ENCODE measurements around the gene KANK2.

Gene KANK2

GRCh38 chr19:11197291-11198174, at the start of gene KANK2:
TSS of gene KANK2 (minus strand) at chr19:11197545. CDS start at chr19:11194511, 3,034 bp downstream.
- DNase-seq: peak; percentile 63 to 81

- no peak for DNase-seq
These were observed 49.6 kb upstream of the KANK2 start for GRCh38 chr19:11246941-11247340.

- no peak for DNase-seq
These were observed 47.7 kb upstream of the KANK2 start for GRCh38 chr19:11244846-11245589.

GRCh38 chr19:11243798-11244169, 46.4 kb upstream of the KANK2 start:
- DNase-seq: no peak

- DNase-seq: peak; percentile 82 to 86
These were observed 45.8 kb upstream of the KANK2 start for GRCh38 chr19:11242864-11243797.

GRCh38 chr19:11242025-11242424, 44.7 kb upstream of the KANK2 start:
- DNase-seq: no peak

- DNase-seq: no peak
These were observed 42.7 kb upstream of the KANK2 start for GRCh38 chr19:11240008-11240444.

GRCh38 chr19:11239377-11240000, 42.1 kb upstream of the KANK2 start, which contains the start of gene ANGPTL8:
TSS of gene ANGPTL8 (plus strand) at chr19:11239619. CDS start at chr19:11239638, 19 bp downstream.
- no peak for DNase-seq

- DNase-seq: no peak
These were observed 41.5 kb upstream of the KANK2 start for GRCh38 chr19:11238781-11239376.

- DNase-seq: no peak
These were observed 40.7 kb upstream of the KANK2 start for GRCh38 chr19:11238041-11238440.

- DNase-seq: no peak
These were observed 40.0 kb upstream of the KANK2 start for GRCh38 chr19:11237321-11237720.

GRCh38 chr19:11236324-11237301, 39.3 kb upstream of the KANK2 start:
- no peak for DNase-seq

GRCh38 chr19:11234486-11235075, 37.2 kb upstream of the KANK2 start:
- no peak for DNase-seq

- no peak for DNase-seq
These were observed 35.7 kb upstream of the KANK2 start for GRCh38 chr19:11233073-11233472.

GRCh38 chr19:11232555-11232954, 35.2 kb upstream of the KANK2 start:
- no peak for DNase-seq

GRCh38 chr19:11230621-11231386, 33.5 kb upstream of the KANK2 start:
- DNase-seq: no peak

- no peak for DNase-seq
These were observed 30.0 kb upstream of the KANK2 start for GRCh38 chr19:11227195-11227886.

GRCh38 chr19:11226716-11227166, 29.4 kb upstream of the KANK2 start:
- DNase-seq: no peak

- DNase-seq: no peak
These were observed 28.5 kb upstream of the KANK2 start for GRCh38 chr19:11225815-11226214.

Measured in CD4-positive, alpha-beta T cell treated with Interferon alpha-2 for 1 hour (primary cell).